SH-SY5Y (cell line): ENCODE results near the gene TCAIM.

ENCODE experiments used
- GATA2 ChIP-seq: IDR thresholded peaks from 2 replicates; pipeline ENCODE4 v1.6.1; 2011; ENCODE audit warnings: mild to moderate bottlenecking, low read depth, low read length
- GATA3 ChIP-seq: IDR thresholded peaks from 2 replicates; pipeline ENCODE4 v1.6.1; 2011; ENCODE audit warnings: low read depth, mild to moderate bottlenecking, low read length, moderate library complexity

GRCh38 chr3:44415421-44415820, 76.9 kb downstream of the TCAIM start:
- TF ChIP-seq GATA2: no peak
- TF ChIP-seq GATA3: no peak
